A673 (cell line): ENCODE data around the gene AGER. TPM values are rescaled to one million over a fixed set of nuclear protein-coding genes. Genes with fewer than 3 reads are reported as not detected.
A peak's percentile ranks its signal among the peaks of the same experiment; 100 is the strongest.

Source experiments
- Bru-seq: library from RNA; stranded (reverse); fragments of 400-500 nt; gene quantifications from one replicate; lab custom pipeline; 2021; lab: Mats Ljungman, UMichigan
- BruChase-seq, 2 experiments: library from RNA; stranded (reverse); fragments of 400-500 nt; gene quantifications; one replicate each; lab custom pipeline; 2021; lab: Mats Ljungman, UMichigan
- BruUV-seq: library from RNA; stranded (reverse); fragments of 400-500 nt; replicated peaks from 2 replicates; lab custom pipeline; 2021; lab: Mats Ljungman, UMichigan
- CTCF ChIA-PET: fragments of 300-600 bp; sonication (Branson Sonifier 250); formaldehyde crosslinking; loops from one replicate; lab custom pipeline; 2022; ENCODE audit warnings: antibody characterized with exemption; lab: Charles Lee
- POLR2A ChIA-PET: fragments of 300-600 bp; sonication (Branson Sonifier 250); formaldehyde crosslinking; loops from one replicate; lab custom pipeline; 2022; ENCODE audit warnings: antibody characterized with exemption; ENCODE audit not compliant: low non-redundant PET; lab: Charles Lee
- DNase-seq: peaks from one replicate; pipeline ENCODE4 v3.0.0-alpha.2; 2015; ENCODE audit warnings: low spot score
- H3K27ac ChIP-seq: fragments of 200-600 bp; sonication (generic); 2 replicates; pipeline ENCODE4 v1.5.1; 2016; ENCODE audit warnings: mixed run types, low read depth, mild to moderate bottlenecking, mixed read lengths, antibody characterized with exemption, low read length; ENCODE audit not compliant: poor library complexity, severe bottlenecking
- H3K27me3 ChIP-seq: fragments of 200-600 bp; sonication (generic); replicated peaks from 2 replicates; pipeline ENCODE4 v1.6.1; 2017; ENCODE audit warnings: mixed run types, low read depth, mild to moderate bottlenecking, mixed read lengths, antibody characterized with exemption, low read length; ENCODE audit not compliant: insufficient read depth, poor library complexity
- H3K36me3 ChIP-seq: fragments of 200-600 bp; sonication (generic); 2 replicates; pipeline ENCODE4 v1.6.1; 2016; ENCODE audit warnings: mixed run types, mild to moderate bottlenecking, mixed read lengths, antibody characterized with exemption, low read length; ENCODE audit not compliant: insufficient read depth, poor library complexity, severe bottlenecking
- H3K4me1 ChIP-seq: fragments of 200-600 bp; sonication (generic); 2 replicates; pipeline ENCODE4 v1.6.1; 2017; ENCODE audit warnings: mixed run types, mild to moderate bottlenecking, mixed read lengths, antibody characterized with exemption, low read length; ENCODE audit not compliant: insufficient read depth, poor library complexity, severe bottlenecking
- H3K4me3 ChIP-seq: fragments of 200-600 bp; sonication (generic); 2 replicates; pipeline ENCODE4 v1.5.1; 2016; ENCODE audit warnings: low read depth, mixed run types, mild to moderate bottlenecking, mixed read lengths, low read length; ENCODE audit not compliant: poor library complexity, severe bottlenecking
- H3K9me3 ChIP-seq: fragments of 200-600 bp; sonication (generic); 2 replicates; pipeline ENCODE4 v1.6.1; 2016; ENCODE audit warnings: mixed run types, low read depth, mild to moderate bottlenecking, mixed read lengths, antibody characterized with exemption, low read length; ENCODE audit not compliant: poor library complexity, severe bottlenecking
- CTCF ChIP-seq: fragments of 300-800, 200-600 bp; sonication (generic); conservative IDR thresholded peaks from 2 replicates; pipeline ENCODE4 v1.5.1; 2017; ENCODE audit warnings: low read depth, mild to moderate bottlenecking, antibody characterized with exemption, low read length, moderate library complexity, mixed read lengths
- EZH2 ChIP-seq: fragments of 200-600 bp; sonication (generic); IDR thresholded peaks from 2 replicates; pipeline ENCODE4 v1.6.1; 2017; ENCODE audit warnings: borderline replicate concordance, low read depth, mild to moderate bottlenecking, mixed read lengths, antibody characterized with exemption, low read length; ENCODE audit not compliant: poor library complexity, severe bottlenecking
- intact Hi-C: fragments of 100-400 bp; cut with micrococcal nuclease; formaldehyde crosslinking; loops from one replicate; pipeline ENCODE4 v1.10.0; 2022; ENCODE audit not compliant: unreplicated experiment
- long read RNA-seq: library from polyadenylated mRNA; stranded (forward); transcript quantifications from one replicate; pipeline ENCODE4 v2.0.0, GENCODE V29; 2022
- total RNA-seq: library from RNA; stranded (reverse); gene quantifications from 2 replicates; pipeline ENCODE4 v1.2.3, GENCODE V29; 2021

The AGER gene
- total RNA-seq, result 13.3 and 18.8 TPM in 2 replicates
- percentile 57 among the genes with signal in this experiment for Bru-seq, nascent RNA
- BruChase-seq, experiment 1, labeled RNA remaining after a 2-hour chase, result percentile 76 among the genes with signal in this experiment
- BruChase-seq, experiment 2, labeled RNA remaining after a 6-hour chase, result percentile 72 among the genes with signal in this experiment
- long read RNA-seq, partial matches to known transcripts, result 1 of 6 reads
- long read RNA-seq, other reads (novel, unspliced or antisense), result 2 of 6 reads

DNA sequence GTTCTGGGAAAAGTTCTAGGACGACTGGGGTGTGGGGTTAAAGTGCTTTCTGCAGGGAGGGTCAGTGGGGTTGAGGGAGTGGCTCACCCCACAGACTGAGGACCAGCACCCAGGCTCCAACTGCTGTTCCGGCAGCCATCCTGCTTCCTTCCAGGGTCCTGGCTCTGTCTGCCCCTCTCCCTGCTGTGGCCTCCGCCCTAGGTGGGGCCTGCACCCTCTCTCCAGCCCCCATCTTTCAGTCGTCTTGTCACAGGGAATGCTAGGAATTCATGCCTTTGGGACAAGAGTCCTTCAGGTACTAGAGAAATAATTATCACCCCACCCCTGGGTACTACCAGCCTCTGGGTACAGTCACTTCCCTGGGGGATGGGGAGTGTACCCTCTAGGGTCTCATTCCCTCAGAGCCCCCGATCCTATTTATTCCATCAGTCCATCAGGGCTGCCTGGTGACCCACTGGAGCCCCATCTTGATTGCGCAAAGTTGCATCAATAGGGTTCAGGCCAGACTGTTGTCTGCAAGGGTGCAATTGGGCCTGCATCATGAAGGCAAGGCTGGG lies at the start of gene AGER:
AGER (minus strand) TSS at position 170 of the 557 bp plus-strand sequence; CDS start at position 139, 31 bp downstream.
- BruUV-seq, result no TSS peak
- CTCF ChIA-PET, result no interaction called here
- H3K9me3 ChIP-seq, result no peaks in the 10 kb centered on the region

DNA sequence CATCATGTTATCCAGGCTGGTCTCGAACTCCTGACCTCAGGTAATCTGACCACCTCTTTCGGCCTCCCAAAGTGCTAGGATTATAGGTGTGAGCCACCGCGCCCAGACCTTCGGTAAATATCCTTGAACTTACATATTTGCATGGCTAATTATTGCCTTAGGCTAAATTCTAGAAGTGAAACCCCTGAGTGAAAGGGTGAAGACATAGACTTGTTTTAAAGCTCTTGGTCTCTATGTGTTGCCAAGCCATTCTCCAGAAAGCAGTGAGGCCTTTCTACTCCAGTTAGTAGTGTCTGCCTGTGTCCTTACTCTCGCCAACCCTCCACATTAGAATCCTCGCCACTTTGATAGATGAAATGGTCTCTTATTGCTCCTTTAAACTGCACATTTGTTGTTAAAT lies 42.4 kb upstream of the AGER start:
- POLR2A ChIA-PET, result no interaction called here
- no TSS peak for BruUV-seq
- intact Hi-C loops, result no loop called here
- no peaks in the 10 kb centered on the region for H3K27me3 ChIP-seq
- no peak overlapping the region for H3K4me3 ChIP-seq
- no peak overlapping the region for H3K27ac ChIP-seq
- CTCF ChIA-PET, result no interaction called here
- TF ChIP-seq CTCF, result no peak
- TF ChIP-seq EZH2, result no peak
- no peaks in the 10 kb centered on the region for H3K4me1 ChIP-seq
- H3K36me3 ChIP-seq, result no peaks in the 10 kb centered on the region
- no peaks in the 10 kb centered on the region for H3K9me3 ChIP-seq
- no peak for DNase-seq

More for the DNA sequence above, at the start of gene AGER:
- Histone ChIP-seq H3K27me3 (no peaks in the 10 kb centered on the region), H3K36me3 (peaks cover 45% of the 10 kb centered on the region), H3K27ac (peak within 1 kb of the TSS; percentile 37), H3K4me3 (no peak within 1 kb of the TSS), H3K4me1 (peaks cover 6% of the 10 kb centered on the region)
- intact Hi-C loops, result no loop called here
- no peak for DNase-seq
- POLR2A ChIA-PET, result no interaction called here
- TF ChIP-seq EZH2, result no peak
- TF ChIP-seq CTCF, result no peak

DNA sequence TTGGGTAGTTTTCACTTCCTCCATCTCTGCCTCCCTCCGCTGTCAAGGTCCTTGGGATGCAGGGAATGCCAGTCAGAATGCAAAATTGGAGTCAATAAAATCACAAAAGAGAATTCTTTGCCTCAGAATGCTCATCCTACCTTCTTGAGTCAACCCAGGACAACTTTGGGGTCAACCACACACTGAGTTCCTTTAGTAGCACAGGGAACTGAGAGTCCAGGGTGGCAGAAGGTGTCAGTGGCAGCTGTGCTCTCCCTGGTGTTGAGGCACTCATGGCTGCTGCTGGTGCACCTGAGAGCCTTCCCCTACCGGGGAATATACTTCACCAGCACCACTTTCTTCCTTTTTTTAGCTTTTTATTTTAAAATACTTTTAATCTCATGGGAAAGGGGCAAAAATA lies 40.6 kb upstream of the AGER start:
- no TSS peak for BruUV-seq
- ChIA-PET CTCF (no interaction called here), POLR2A (no interaction called here)
- DNase-seq, result no peak
- Histone ChIP-seq H3K4me3 (no peak overlapping the region), H3K36me3 (no peaks in the 10 kb centered on the region), H3K4me1 (no peaks in the 10 kb centered on the region), H3K27me3 (no peaks in the 10 kb centered on the region), H3K27ac (no peak overlapping the region), H3K9me3 (no peaks in the 10 kb centered on the region)
- intact Hi-C loops, result no loop called here
- no peak for TF ChIP-seq EZH2
- TF ChIP-seq CTCF, result no peak
